NCI-H345 treated with DMSO at 0.1 percent for 48 hours (cell line): ENCODE measurements around the gene NAP1L1.

Experiments used
- DNase-seq: peaks from one replicate; lab custom pipeline; 2025; ENCODE audit not compliant: unreplicated experiment; lab: John Stamatoyannopoulos, UW

Gene NAP1L1

DNA sequence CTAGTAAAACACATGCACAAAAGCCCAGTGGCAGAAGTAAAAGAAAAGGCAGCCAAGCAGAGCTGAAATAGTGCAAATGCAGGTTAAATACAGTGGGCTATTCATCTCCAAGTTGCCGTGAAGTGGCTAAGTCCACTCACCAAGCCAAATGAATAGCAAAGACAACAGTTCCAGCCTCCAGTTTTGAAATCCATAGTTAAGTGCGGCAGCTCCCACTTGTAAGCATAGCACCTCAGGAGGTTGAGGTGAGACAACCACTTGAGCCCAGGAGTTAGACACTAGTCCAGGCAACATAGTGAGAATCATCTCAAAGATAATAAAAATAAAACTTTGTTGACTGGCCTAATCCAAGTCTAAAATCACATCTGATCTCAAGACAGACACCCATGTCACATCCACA, 43.1 kb downstream of the NAP1L1 start:
- peak; percentile 58 for DNase-seq

DNA sequence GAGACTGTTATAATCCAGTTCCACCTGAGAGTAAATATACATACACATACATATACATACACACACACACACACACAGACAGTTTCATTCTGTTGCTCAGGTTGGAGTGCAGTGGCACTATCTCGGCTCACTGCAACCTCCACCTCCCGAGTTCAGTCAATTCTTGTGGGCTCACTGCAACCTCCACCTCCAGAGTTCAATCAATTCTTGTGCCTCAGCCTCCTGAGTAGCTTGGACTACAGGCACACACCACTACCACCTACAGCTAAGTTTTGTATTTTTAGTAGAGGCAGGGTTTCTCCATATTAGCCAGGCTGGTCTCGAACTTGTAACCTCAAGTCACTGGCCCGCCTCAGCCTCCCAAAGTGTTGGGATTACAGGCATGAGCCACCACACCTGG, 44.0 kb downstream of the NAP1L1 start:
- DNase-seq: no peak

DNA sequence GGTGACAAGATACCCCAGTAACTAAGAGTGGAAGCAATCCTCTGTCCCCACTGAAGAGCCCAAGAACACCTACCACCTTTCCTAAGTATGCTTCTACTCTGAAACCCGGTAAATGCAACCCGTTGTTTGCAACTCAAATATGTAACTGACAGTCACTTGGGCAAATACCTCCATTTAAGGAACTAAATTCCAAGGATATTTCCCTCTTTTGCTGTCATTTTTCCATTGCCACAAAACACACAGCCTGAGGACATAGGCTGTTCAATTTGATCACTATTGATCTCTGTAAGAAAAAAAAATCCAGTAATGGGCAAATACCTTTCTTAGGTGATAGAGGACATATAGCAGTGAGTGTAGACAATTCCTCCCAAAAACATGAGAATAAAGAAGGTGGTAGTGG, 46.3 kb downstream of the NAP1L1 start:
- no peak for DNase-seq

DNA sequence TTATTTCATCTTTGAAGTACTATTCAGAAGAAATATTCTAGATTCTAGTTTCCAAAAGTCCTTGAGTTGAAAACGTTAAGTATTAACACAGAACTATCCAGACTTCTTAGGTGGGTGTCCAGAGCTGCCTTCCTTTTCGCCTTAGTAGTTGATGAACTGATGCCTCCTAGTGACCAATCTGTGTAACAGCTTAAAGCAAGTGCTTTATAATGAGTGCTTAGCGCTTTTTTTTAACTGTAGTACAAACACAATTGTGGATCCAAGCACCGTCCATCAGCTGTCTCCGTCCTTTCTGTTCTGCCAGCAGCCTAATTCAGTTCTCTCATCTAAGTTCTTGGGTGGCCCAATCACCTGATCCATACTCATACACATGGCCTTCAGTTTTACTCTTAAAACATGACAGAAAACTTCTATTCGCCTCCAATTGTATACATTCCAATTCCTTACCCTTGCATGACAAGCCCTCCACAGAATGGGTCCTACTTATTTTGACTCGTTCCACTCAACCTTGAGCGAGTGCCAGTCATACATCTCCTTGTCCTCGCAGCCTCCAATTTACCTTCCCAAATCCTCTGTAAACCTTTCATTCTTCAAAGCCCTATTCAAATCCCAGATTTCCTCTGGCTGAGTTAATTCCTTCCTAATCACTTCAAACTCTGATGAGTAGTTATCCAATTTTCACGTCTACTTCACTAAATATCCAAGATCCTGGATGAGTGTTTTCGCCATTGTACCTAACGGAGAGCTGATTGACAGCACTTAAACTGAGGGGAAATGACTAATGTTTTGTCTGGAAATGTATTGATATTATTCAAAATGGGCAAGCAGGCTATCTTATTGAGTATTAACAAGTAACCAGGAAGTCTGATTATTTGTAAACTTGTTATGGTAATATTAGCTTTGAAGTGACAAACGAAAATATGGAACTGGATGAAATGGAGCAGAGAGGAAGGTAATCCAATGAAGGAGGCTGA, 47.1 kb downstream of the NAP1L1 start:
- peak; percentile 87 for DNase-seq

DNA sequence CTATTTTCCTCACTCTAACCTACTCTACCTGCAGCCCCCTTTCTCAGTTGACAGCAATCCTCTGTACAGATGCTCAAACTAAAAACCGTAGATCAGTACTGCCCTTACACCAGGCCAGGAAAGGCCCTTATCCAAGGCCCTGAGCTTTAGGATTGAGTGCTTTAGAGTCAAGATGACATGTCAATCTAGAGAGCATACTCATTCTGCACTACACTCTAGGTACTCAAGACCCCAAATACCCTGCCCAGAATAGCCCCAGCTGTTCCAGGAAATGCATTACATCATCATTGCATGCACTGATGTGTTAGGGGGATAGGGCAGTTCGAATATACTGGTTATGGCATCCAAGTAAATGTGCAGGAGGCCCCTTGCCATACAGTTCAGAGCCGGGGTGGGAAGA, 49.4 kb downstream of the NAP1L1 start:
- DNase-seq: no peak

DNA sequence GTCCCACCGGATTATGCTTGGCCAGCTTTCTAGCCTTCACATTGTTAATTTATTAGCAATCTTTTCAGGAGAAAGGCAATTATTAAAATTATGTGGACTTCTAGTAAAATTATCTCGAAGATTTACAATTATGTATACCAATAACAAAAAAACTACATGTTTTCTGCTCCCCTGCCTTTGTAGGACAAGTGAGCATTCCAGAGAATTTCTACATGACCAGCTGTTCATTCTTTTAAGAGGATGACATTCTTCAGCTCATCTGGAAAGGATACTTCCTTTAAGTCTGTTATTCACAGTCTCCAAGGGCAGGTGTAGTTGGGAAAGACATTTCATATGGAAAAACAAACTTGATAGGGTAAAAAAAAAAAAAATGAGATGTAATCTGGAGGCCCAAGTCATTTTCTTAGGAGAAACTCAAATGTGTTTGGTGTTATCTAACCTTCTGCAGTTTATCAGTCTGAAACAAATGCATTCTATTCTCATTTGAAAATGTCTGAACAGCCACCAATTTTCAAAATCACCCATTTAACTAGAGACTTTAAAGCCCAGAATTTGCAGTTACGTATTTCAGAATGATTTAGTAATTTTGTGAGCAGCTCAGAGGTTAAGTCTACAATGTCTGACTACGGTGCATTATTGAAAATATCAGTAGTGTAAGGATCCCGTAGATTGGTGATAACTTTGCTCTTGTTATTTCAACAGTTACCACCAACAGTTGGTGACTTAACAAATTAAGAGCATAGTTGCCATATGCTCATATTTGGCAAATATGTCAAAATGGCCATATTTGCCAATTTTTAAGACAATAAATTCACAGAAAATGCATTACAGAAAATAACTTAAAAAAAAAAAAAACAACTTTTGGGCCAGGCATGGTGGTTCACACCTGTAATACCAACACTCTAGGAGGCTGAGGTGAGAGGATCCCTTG, 51.1 kb downstream of the NAP1L1 start:
- no peak for DNase-seq

DNA sequence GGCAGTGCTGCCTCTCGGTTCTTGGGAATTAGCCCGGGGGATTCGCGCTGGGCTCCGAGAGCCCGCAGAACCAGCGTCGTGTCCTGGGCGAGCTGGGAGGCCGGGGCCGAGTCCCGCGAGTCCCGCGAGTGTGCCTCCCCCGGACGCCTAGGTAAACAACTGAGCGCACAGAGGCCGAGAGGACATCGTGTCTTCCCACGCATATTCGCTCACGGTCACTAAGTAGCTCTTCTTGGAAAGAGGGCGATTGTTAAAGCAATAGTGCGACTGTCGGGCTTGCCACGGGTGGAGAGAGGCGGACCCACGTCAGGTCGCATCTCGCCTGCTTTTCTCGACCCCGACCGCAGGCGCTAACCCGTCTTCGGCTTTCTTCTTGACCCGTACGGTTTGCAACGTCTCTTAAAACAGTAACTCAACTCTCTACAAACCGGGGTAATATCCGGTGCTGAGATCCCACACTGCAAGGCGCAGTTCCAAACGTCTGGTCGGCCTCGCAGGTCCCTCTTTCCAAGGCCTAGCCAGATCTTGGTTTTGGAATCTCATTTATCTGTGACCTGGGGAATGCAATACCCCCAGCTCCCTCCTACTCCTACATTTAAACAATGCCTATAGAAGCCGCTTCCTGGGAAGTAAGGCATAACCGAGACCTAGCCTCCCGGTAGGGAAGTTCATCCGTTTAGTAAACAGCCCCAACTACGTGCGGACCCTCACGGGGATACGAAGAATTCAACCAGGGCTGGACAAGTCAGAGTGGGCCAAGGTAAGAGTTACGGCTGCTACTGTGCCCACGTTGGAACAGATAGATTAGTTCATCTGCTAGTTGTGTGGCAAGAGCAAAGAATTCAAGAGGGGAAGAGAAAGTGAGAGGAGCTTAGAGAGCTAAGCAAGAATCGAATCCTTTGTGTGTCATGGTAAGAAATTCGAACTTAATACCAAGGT, 52.2 kb downstream of the NAP1L1 start:
- no peak for DNase-seq

DNA sequence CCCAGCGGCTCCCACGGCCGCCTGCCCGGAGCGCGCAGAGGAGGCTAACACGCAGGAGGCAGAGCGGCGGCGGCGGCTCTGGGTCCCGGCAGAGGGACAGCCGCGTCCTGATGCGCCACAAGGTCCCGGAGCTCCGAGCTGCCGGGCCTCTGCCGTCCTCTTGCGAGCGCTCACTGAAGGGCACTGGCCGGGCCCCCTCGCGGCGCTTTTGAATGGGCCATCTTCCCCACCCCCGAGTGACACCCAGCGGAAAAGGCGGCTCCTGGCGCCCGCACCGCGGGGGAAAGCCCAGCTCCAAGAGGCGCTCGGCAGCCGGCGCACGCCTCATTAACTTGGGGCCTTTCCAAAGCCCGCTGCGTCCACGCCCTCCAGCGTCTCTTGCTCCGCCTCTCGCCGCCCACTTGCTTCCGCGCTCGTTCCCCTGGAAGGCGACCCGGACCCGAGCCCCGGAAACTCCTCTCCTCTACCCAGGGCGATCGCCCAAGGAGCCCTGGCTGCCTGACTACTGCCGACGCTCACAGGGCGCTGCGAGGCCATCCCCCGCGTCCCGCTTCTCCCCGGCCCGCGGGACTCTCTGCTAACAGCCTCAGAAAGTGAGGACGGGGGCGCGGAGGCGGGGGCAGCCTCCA, 53.0 kb downstream of the NAP1L1 start, which contains the start of gene PHLDA1:
Gene PHLDA1 (minus strand): TSS at position 363 of the 629 bp plus-strand sequence.
- DNase-seq: peak; percentile 40

DNA sequence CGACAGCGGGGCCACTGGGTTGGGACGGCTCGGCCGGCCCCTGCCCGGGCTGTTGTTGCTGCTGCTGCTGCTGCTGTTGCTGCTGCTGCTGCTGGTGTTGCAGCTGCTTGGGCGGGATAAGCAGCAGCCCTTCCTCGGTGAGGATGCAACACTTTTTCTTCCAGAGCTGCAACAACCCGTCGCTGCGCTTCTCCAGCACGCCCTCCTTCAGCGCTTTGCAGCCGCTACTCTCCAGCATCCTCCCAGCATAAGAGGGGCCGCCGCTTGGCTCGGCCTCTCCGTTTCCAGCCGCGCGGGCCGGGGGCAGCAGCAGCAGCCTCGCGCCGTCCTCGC, 53.4 kb downstream of the NAP1L1 start:
- DNase-seq: no peak

DNA sequence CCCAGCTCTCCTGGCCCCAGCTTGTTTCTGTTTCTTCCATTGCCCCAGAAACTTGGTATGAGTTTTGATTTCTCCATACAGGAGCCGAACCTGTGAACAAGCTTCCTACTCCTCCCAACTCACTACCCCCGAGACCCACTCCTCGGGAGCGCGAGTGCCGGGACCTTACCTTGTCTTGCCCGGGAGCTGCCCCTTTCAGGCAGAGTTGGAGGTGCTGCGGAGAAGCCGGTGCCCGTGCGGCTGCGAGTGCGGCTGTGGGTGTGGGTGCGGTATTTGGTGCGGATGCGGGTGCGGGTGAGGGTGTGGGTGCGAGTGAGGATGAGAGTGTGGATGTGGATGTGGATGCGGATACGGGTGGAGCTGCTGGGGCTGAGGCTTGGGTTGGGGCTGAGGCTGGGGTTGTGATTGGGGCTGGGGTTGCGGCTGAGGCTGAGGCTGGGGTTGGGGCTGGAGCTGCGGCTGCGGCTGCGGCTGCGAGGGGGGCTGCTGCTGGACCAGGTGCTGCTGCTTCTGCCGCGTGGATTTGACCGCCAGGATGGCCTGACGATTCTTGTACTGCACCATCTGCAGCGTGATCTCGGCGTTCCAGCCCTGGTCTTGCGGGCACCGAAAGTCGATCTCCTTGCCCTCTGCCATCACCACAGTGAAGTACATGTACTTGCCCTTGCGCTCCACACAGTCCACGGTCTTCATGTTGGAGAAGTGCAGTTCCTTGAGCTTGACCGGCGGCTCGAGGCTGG, 54.0 kb downstream of the NAP1L1 start:
- DNase-seq: no peak

DNA sequence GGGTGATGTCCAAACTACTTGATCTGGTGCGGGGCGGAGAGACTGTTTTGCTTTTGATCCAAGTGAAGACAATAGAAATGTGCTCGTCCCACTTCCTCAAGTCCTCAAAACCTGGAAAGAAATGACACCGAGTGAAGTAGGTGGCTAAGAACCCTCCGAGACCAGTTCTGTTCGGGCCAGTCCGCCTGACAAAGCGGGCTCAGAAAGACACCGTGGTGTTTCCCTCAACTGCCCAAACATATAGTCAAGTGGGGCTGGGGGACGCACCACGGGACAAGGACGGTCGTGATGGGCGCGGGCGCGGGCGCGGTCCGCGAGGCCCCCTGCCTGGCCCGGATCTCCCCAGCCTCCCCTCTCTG, 54.5 kb downstream of the NAP1L1 start:
- no peak for DNase-seq

DNA sequence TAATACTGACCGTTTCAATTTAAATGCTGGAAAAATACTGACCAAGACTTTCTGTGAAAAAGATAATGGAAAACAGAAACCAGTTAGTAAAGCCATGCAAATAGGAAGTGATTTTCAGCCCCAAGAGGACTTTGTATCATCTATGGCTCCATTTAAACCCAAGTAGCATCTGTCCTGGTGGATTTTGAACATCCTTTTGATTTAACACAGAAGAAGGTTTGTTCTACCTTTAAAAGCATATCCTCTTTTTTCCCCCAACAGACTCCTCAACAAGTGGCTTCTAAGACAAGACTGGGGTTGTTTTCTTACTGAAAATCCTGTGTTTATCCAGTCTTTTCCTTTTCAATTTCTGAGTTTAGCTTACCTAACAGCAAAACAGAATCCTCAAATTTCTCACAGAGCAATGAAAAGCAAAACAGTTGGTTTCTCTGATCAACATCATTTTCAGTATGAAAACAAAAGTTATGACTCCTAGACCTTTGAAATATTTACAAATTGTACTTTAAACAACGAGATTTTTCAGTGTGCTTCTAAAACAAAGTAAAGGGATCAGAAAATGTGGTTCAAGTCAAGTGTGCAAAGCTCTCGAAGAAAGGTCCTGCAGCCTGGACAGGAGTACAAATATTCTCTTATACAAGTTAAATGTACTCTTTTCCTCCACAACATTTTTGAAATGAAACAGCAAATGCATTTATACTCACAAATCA, 55.8 kb downstream of the NAP1L1 start:
- DNase-seq: no peak

DNA sequence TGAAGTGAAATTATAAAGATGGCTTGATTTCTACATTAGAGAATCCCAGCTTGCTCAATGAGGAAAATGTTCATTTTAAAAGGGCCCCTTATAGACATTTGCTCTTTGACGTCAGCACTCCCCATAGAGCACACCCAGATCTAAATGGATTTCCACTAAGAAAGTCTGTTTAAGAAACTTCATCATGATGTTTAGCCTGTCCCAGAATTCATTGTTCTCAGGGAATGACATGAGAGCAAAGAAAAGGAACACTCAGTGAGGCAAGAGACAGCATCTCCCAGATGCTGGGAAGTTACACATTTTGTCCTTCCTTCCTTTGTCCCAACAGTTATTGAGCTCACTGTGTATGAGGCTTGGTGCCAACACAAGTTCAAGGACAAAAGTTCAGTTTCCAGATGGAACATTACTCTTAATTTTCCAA, 57.8 kb downstream of the NAP1L1 start:
- DNase-seq: no peak

DNA sequence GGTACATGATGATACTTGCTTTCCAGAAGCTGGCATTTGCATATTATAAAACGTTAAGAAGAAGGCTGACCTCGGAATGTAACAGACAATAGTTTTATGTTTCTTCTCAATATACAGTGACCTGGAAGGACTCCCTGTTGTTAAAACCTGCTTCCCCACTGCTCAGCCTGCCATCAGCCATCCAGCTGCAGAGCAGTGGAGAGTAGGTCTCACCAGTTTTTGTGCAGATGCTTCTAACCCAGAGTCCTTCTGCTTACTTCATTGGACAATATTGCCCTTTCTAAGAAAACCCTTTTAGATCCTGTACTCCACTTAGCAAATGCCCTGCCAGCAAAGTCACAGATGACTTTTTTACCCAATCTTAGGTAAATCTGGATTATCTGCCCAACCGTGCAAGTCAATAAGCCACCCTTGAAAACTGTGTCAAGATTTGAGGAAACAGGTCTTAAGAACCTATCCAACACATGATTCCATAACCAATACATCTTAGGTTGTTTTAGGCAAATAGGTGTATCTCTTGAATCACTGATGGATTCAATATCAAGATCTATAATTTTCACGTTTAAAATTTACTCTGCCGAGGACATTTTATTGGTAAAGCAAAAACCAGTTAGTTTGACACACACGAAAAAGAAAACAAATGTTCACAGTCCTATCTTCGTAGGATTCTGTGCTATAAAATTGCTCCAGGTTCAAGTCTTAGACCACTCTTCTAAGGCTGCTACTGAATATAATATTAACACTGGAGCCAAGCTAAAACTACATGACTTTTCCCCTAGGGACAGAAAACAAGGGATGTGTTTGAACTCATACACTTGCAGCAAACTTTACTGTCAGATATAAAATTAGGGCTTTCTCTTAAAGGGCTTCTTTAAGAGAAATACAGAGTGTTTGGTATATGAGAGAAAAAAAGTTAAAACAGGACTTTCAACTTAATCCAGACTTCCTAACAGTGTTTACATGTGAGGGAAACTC, 58.6 kb downstream of the NAP1L1 start:
- DNase-seq: no peak

DNA sequence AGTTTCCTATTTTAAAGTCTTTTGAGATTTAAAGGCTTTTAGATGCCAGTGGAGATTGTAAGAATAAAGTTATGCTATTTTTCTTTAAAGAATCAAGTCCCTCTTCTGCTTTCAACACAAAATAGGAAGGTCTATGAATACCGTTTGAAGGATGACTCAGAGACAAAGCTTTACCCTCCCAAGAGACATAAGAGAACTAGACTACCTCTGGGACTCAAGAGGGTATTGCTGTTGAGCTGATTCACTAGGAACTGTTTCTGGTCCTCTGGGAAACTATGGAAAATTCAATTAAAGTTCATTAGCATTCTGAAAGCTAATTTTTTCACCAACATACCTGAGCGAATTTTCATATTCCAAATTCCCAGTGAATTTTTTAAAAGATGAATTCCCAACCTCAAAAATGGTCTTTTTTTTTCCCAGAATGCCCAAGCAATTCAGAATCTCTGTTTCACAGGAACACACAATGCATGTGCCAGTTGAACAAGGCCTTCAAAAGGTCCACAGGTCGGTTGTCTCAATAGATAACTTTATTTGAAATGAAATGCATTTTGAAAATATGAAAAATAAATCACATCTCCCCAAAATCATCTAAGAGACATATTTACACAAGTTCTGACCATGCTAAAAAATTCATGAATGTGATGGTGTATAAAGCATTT, 59.4 kb downstream of the NAP1L1 start:
- no peak for DNase-seq

DNA sequence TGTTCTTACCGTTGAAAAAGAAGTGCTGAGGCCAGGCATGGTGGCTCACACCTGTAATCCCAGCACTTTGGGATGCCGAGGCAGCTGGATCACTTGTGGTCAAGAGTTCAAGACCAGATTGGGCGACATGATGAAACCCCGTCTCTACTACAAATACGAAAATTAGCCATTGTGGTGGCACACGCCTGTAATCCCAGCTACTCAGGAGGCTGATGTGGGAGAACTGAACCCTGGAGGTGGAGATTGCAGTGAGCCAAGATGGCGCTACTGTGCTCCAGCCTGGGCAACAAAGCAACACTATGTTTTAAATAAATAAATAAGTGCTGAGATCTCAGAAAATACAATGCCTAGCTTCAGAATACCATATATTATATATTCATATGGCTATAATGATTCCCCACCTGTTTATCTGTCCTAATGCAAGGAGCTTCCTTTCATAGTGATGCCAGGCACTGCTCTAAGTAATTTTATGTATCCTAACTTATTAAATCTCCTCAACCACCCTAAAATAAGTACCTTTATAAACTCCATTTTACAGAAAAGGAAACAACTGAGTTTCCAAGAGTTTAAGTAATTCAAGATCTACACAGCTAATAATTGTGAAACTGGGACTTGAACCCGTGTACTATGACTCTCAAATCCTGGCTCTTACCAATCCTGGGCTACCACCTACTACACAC, 60.2 kb downstream of the NAP1L1 start:
- DNase-seq: no peak
